MM.1S (cell line): ENCODE data around the gene FARS2.

Experiments
- DNase-seq: peaks from one replicate; pipeline ENCODE4 v3.0.0-alpha.2; 2015
- H2AFZ ChIP-seq: fragments of 300-600 bp; sonication (generic); 2 replicates; pipeline ENCODE4 v1.6.0; 2016; ENCODE audit warnings: antibody characterized with exemption, low read length
- H3F3A ChIP-seq: fragments of 300-600 bp; sonication (generic); 2 replicates; pipeline ENCODE4 v1.6.1; 2016; ENCODE audit warnings: mild to moderate bottlenecking, antibody characterized with exemption, low read length, moderate library complexity, mixed read lengths; ENCODE audit not compliant: insufficient read depth
- H3K27ac ChIP-seq: fragments of 300-600 bp; sonication (generic); 2 replicates; pipeline ENCODE4 v1.5.1; 2016; ENCODE audit warnings: mild to moderate bottlenecking, low read length
- H3K27me3 ChIP-seq: fragments of 300-600 bp; sonication (generic); replicated peaks from 2 replicates; pipeline ENCODE4 v1.6.0; 2016; ENCODE audit warnings: low read length; ENCODE audit not compliant: insufficient read depth
- H3K36me3 ChIP-seq: fragments of 300-600 bp; sonication (generic); replicated peaks from 2 replicates; pipeline ENCODE4 v1.6.1; 2016; ENCODE audit warnings: mild to moderate bottlenecking, low read length, mixed read lengths; ENCODE audit not compliant: insufficient read depth
- H3K4me1 ChIP-seq: fragments of 300-600 bp; sonication (generic); 2 replicates; pipeline ENCODE4 v1.6.1; 2016; ENCODE audit warnings: low read length, mixed read lengths
- H3K4me2 ChIP-seq: fragments of 300-600 bp; sonication (generic); 2 replicates; pipeline ENCODE4 v1.6.0; 2016; ENCODE audit warnings: low read depth, low read length
- H3K4me3 ChIP-seq: fragments of 300-600 bp; sonication (generic); 2 replicates; pipeline ENCODE4 v1.5.1; 2016; ENCODE audit warnings: low read length, mixed read lengths
- H3K79me2 ChIP-seq: fragments of 300-600 bp; sonication (generic); 2 replicates; pipeline ENCODE4 v1.6.1; 2016; ENCODE audit warnings: mixed run types, low read length, mixed read lengths
- H3K9ac ChIP-seq: fragments of 300-600 bp; sonication (generic); 2 replicates; pipeline ENCODE4 v1.6.1; 2016; ENCODE audit warnings: low read length, mixed read lengths
- H3K9me2 ChIP-seq: fragments of 300-600 bp; sonication (generic); replicated peaks from 2 replicates; pipeline ENCODE4 v1.6.1; 2016; ENCODE audit warnings: mild to moderate bottlenecking, low read length, mixed read lengths; ENCODE audit not compliant: insufficient read depth
- H3K9me3 ChIP-seq: fragments of 300-600 bp; sonication (generic); replicated peaks from 2 replicates; pipeline ENCODE4 v1.6.1; 2016; ENCODE audit warnings: mild to moderate bottlenecking, low read length, mixed read lengths; ENCODE audit not compliant: insufficient read depth
- H4K20me1 ChIP-seq: fragments of 300-600 bp; sonication (generic); 2 replicates; pipeline ENCODE4 v1.6.1; 2016; ENCODE audit warnings: mild to moderate bottlenecking, low read length, moderate library complexity, mixed read lengths; ENCODE audit not compliant: insufficient read depth
- CTCF ChIP-seq: fragments of 300-600 bp; sonication (generic); IDR thresholded peaks from 2 replicates; pipeline ENCODE4 v1.5.1; 2016; ENCODE audit warnings: antibody characterized with exemption, low read length, mixed read lengths
- EZH2 ChIP-seq: fragments of 300-600 bp; sonication (generic); optimal IDR thresholded peaks from 2 replicates; pipeline ENCODE3; 2017; ENCODE audit warnings: low read depth, mild to moderate bottlenecking, antibody characterized with exemption, low read length, mixed read lengths
- EZH2phosphoT487 ChIP-seq: fragments of 300-600 bp; sonication (generic); IDR thresholded peaks from 2 replicates; pipeline ENCODE4 v1.6.1; 2018; ENCODE audit warnings: antibody characterized with exemption, low read length

Gene FARS2

GRCh38 chr6:5521322-5521721 is 260.0 kb downstream of the FARS2 start:
- no peaks in the 10 kb centered on the region for H3K79me2 ChIP-seq
- TF ChIP-seq EZH2 (no peak), CTCF (no peak), EZH2phosphoT487 (no peak)
- no peak overlapping the region for H3K9ac ChIP-seq
- H3K4me1 ChIP-seq, result no peaks in the 10 kb centered on the region
- no peaks in the 10 kb centered on the region for H3F3A ChIP-seq
- no peak overlapping the region for H3K4me3 ChIP-seq
- H3K9me2 ChIP-seq, result no peaks in the 10 kb centered on the region
- no peaks in the 10 kb centered on the region for H3K27me3 ChIP-seq
- H2AFZ ChIP-seq, result no peak overlapping the region
- H3K36me3 ChIP-seq, result no peaks in the 10 kb centered on the region
- no peak overlapping the region for H3K4me2 ChIP-seq
- no peaks in the 10 kb centered on the region for H4K20me1 ChIP-seq
- H3K9me3 ChIP-seq, result no peaks in the 10 kb centered on the region
- DNase-seq, result no peak
- no peak overlapping the region for H3K27ac ChIP-seq

GRCh38 chr6:5522147-5522546 is 260.8 kb downstream of the FARS2 start:
- no peak for TF ChIP-seq CTCF
- TF ChIP-seq EZH2, result no peak
- TF ChIP-seq EZH2phosphoT487, result no peak
- Histone ChIP-seq H2AFZ (no peak overlapping the region), H3K9me3 (no peaks in the 10 kb centered on the region), H3K4me1 (no peaks in the 10 kb centered on the region), H3K4me3 (no peak overlapping the region), H3K79me2 (no peaks in the 10 kb centered on the region), H3F3A (no peaks in the 10 kb centered on the region), H3K27me3 (no peaks in the 10 kb centered on the region), H3K9me2 (no peaks in the 10 kb centered on the region), H3K27ac (no peak overlapping the region), H3K4me2 (no peak overlapping the region), H3K36me3 (no peaks in the 10 kb centered on the region), H4K20me1 (no peaks in the 10 kb centered on the region), H3K9ac (no peak overlapping the region)
- DNase-seq, result no peak

GRCh38 chr6:5524110-5524509 is 262.8 kb downstream of the FARS2 start:
- no peak for DNase-seq

More at GRCh38 chr6:5524110-5524509, 262.8 kb downstream of the FARS2 start:
- Histone ChIP-seq H3K4me3 (no peak overlapping the region), H3K79me2 (no peaks in the 10 kb centered on the region), H3K4me1 (no peaks in the 10 kb centered on the region), H3K36me3 (no peaks in the 10 kb centered on the region), H3K9me2 (no peaks in the 10 kb centered on the region), H3K9ac (no peak overlapping the region), H2AFZ (no peak overlapping the region), H3F3A (no peaks in the 10 kb centered on the region), H3K4me2 (no peak overlapping the region), H4K20me1 (no peaks in the 10 kb centered on the region), H3K27ac (no peak overlapping the region), H3K27me3 (no peaks in the 10 kb centered on the region), H3K9me3 (no peaks in the 10 kb centered on the region)
- TF ChIP-seq EZH2 (no peak), CTCF (no peak)
